EH (cell line): ENCODE data around the gene PALLD.
"Not testable (repeated sequence)": the region's sequence is repeated elsewhere in the genome, so short reads cannot be mapped to it uniquely, and the experiment has no call there.

ENCODE experiments used
- DNase-seq: peaks from one replicate; pipeline ENCODE4 v3.0.0-alpha.2; 2015; ENCODE audit warnings: low read depth

Gene PALLD

DNA sequence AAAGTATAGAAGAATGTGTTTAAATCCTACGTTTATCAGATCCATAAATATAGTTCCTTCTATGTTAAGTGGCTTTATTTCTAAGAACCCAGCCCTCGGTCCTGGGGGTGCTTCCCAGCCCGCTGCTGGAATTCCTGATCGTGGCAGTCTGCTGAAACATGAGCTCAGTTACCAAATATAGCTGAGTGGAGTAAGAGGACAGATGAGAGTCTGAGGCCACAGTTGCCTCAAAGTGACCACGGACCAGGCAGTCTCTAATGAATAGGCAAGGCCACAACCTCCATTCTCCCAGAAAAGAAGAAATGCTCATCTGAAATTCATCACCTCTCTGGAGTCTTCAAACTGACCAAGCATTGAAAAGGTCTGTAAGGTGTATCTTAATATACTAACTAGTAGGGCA lies at the start of gene PALLD:
PALLD (plus strand) TSS at position 219 of the 400 bp plus-strand sequence.
- DNase-seq, result peak; percentile 78

DNA sequence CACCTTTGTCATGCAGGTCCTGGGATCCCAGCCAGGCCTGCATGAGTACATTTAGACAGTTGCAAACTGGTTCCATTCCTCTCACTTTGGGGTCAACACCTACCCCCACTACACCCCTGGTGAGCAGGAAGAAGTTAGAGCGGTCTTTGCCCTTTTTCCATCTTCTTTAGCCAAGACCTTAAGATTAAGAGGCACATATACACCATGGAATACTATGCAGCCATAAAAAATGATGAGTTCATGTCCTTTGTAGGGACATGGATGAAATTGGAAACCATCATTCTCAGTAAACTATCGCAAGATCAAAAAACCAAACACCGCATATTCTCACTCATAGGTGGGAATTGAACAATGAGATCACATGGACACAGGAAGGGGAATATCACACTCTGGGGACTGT lies 47.8 kb upstream of the PALLD start:
- DNase-seq, result not testable (repeated sequence)

- DNase-seq, result peak; percentile 70
These were observed 47.0 kb upstream of the PALLD start for GRCh38 chr4:168449719-168450452.

DNA sequence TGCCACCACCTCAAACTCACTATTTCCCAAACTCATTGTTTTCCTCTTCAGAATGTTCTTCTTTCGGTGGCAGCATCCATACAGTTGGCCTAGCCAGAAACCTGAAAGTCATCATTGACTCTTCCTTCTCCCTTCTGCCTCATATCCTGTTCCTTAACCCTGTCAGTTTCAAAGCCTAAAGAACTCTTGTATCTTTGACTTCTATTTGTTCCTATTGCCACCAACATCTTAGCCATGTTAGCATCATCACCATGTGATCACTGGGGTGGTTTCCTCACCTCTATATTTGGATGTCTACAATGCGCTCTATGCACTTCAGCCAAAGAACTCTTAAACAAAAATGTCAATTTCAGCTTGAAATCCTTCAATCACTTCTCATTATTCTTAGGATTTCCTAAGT lies 45.5 kb upstream of the PALLD start:
- DNase-seq, result peak; percentile 16

DNA sequence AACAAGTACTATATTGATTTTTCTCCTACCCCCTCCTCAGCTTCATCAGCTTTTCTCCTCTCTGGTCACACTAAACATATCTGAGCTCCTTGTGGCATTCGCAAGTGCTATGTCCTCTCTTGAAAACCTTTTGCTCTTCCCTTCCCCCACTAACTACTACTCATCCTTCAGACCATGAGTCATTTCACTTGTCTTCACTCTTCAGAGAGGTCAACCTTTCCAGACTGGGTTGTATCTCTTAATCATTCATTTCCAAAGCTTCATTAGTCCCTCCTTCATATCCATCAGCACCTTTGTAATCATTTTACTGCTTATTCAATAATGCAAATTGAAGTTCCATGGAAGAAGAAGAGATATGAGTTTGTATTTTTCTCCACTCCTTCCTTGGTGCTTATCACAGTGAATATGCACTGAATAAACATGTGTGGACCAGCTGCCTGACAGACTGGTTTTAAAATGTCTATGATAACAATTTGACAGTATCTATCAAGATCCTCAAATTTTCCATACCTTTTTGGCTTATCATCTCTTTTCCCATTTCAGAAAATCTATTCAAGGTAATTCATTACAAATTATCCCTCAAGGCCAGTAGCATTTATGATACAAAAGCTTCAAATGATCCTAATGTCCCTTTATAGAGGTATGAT lies 45.0 kb upstream of the PALLD start:
- DNase-seq, result peak; percentile 87

GRCh38 chr4:168453146-168453545 lies 43.7 kb upstream of the PALLD start:
- no peak for DNase-seq

- not testable (repeated sequence) for DNase-seq
These were observed 38.6 kb upstream of the PALLD start for GRCh38 chr4:168458256-168458655.

GRCh38 chr4:168461821-168462220 lies 35.0 kb upstream of the PALLD start:
- no peak for DNase-seq

DNA sequence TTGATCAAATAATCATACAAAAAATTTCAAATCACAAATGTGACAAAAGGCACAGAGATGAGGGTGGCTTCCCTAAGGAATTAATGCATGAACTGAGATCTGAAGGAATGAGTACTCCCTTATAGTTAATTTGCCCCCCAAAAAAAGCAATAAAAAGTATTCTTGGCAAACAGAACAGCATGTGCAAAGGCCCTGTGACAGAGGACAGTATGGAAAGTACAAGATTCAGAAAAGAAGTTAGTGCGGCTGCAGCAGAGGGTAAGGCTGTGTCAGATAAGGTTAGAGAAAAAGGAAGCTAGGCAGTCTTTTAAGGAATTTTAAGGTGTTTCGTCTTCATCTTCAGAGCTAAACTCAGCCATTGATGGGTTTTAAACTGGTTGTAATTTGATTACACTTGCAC lies 23.9 kb upstream of the PALLD start:
- DNase-seq, result no peak

- DNase-seq, result peak; percentile 43
These were observed 22.1 kb upstream of the PALLD start for GRCh38 chr4:168474660-168475320.

DNA sequence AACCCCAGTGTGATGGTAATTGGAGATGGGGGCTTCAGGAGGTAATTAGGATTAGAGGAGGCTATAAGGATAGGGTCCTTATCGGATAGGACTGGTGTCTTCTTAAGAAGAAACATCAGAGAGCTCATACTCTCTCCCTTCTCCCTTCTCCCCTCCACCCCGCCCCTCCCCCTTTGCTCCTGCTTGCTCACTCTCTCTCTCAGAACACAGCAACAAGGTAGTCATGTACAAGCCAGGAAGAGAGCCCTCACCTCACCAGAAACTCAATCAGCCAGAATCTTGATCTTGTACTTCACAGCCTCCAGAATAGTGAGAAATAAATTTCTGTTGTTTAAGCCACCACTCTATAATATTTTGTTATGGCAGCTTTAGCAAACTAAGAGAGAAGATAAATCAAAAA lies 21.1 kb upstream of the PALLD start:
- DNase-seq, result no peak

DNA sequence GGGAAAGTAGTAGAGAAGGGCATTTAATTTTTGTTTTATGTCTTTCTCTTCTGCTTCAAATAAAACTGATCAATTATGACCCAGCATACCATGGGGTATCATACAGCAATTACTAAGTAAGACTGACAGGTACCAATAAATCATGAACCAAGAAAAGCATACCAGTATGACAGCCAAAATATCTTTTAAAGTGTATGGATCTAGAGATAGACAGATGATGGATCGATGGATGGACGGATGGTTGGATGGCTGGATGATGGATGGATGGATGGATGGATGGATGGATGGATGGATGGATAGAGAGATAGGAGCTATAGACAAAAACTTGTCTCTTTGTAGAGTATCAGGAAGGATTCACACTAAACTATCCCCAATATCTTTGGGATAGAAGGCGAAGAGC lies 18.0 kb upstream of the PALLD start:
- DNase-seq, result no peak

DNA sequence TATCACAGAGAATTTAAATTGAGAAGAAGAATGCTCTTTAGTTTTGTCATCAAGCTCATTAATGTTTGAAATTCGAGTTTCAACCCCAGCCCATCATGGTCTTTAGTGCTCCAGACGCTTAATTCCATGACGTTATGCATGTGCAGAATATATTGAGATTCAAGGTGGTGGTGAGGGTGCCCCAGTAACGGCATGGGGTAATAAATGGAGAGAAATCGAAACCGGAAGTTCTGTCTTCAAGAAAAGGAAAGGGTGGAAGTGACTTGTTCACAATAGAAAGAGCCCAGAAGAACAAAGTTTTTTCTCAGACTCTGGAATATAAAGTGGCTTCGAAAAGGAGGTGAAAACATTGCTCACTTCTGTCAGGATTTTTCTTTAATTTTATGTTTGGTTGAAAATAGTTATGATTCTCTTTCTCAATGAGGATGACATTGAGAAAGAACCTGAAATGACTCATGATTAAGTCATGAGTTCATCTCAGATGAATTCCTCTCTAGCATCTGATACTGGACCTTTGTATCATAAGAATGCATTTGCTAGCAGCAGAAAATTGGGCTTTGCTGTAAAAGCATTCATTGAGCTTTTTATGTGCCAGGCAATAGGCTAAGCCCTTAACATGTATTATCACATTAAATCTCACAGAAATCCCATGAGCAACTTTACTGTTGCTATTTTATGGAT lies 15.8 kb upstream of the PALLD start:
- peak; percentile 85 for DNase-seq

GRCh38 chr4:168483811-168484210 lies 13.0 kb upstream of the PALLD start:
- DNase-seq, result peak; percentile 84

DNA sequence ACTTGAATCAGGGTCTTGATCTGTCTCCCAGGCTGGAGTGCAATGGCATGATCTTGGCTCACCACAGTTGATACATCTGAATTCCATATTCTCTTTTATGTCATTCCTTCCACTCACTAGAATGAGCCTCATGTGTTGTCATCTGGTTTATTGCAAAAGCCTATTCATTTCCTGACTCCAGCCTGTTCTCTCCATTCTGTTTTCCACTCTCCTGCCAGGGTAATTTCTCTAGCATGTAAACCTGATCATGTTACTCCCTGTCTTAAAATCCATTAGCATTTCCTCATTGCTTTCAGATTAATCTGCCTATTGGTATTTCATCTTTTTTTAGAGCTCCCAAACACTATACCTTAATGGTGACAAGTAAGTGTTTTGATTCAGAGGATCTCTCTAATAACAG lies 12.2 kb upstream of the PALLD start:
- peak; percentile 91 for DNase-seq

GRCh38 chr4:168485156-168485910 lies 11.5 kb upstream of the PALLD start:
- no peak for DNase-seq

DNA sequence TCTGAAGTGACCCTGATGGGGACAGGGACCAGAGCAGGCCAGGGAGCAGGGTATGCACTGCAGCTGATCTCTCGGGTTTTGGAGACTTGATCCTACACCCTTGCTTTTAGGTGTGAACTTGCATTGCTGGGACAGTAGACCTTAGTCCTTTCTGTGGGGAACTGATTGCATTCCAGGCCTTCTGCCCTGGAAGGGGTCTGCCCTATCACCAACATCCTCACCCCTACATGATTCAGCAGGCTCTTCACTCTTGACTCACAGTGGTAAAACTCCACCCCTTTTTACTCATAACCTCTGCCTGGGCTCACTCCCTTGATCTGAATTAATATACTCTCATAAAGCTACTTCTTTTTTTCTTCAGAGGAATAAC lies 10.0 kb upstream of the PALLD start:
- peak; percentile 83 for DNase-seq

- DNase-seq, result peak; percentile 73
These were observed 9.4 kb upstream of the PALLD start for GRCh38 chr4:168487282-168488035.

- DNase-seq, result no peak
These were observed 8.0 kb upstream of the PALLD start for GRCh38 chr4:168488869-168489274.

GRCh38 chr4:168489616-168490015 lies 7.2 kb upstream of the PALLD start:
- DNase-seq, result no peak

- DNase-seq, result no peak
These were observed 6.1 kb upstream of the PALLD start for GRCh38 chr4:168490711-168491110.
